Activated naive CD8-positive, alpha-beta T cell treated with anti-CD3 and anti-CD28 coated beads for 36 hours (primary cell): Measurements from ENCODE around the gene KRT78. TPM values are rescaled to one million over a fixed set of nuclear protein-coding genes. Genes with fewer than 3 reads are reported as not detected.

ENCODE experiments used
- DNase-seq: peaks from one replicate; pipeline ENCODE4 v3.0.0; 2021
- H3K27ac Mint-ChIP-seq: one replicate; pipeline ENCODE4 v1.8.0; 2022; ENCODE audit warnings: mild to moderate bottlenecking, moderate library complexity, mixed read lengths
- H3K27me3 Mint-ChIP-seq: one replicate; pipeline ENCODE4 v1.8.0; 2022; ENCODE audit warnings: mild to moderate bottlenecking, mixed read lengths
- H3K36me3 Mint-ChIP-seq: one replicate; pipeline ENCODE4 v1.8.0; 2021; ENCODE audit warnings: mild to moderate bottlenecking, mixed read lengths
- H3K4me1 Mint-ChIP-seq: one replicate; pipeline ENCODE4 v1.8.0; 2021; ENCODE audit warnings: mixed read lengths
- H3K4me3 Mint-ChIP-seq: one replicate; pipeline ENCODE4 v1.8.0; 2022; ENCODE audit warnings: mild to moderate bottlenecking, moderate library complexity, mixed read lengths
- H3K9me3 Mint-ChIP-seq: one replicate; pipeline ENCODE4 v1.8.0; 2022; ENCODE audit warnings: mixed read lengths
- total RNA-seq, 2 experiments: library from RNA; stranded (reverse); gene quantifications; one replicate each; pipeline ENCODE4 v1.2.3, GENCODE V29; 2021

Gene KRT78
- total RNA-seq, 2 experiments from 2014 or later, result not detected

- no peak for DNase-seq
- no peaks in the 10 kb centered on the region for H3K9me3 Mint-ChIP-seq
- H3K4me3 Mint-ChIP-seq, result no peak overlapping the region
- H3K27me3 Mint-ChIP-seq, result no peaks in the 10 kb centered on the region
- H3K27ac Mint-ChIP-seq, result no peak overlapping the region
- no peaks in the 10 kb centered on the region for H3K36me3 Mint-ChIP-seq
- peaks cover 11% of the 10 kb centered on the region for H3K4me1 Mint-ChIP-seq
These were observed 21.9 kb downstream of the KRT78 start for GRCh38 chr12:52826611-52827498.

GRCh38 chr12:52825961-52826360, 22.8 kb downstream of the KRT78 start:
- H3K27ac Mint-ChIP-seq, result no peak overlapping the region
- H3K4me1 Mint-ChIP-seq, result peaks cover 11% of the 10 kb centered on the region
- H3K9me3 Mint-ChIP-seq, result no peaks in the 10 kb centered on the region
- H3K27me3 Mint-ChIP-seq, result no peaks in the 10 kb centered on the region
- no peak for DNase-seq
- H3K4me3 Mint-ChIP-seq, result no peak overlapping the region
- H3K36me3 Mint-ChIP-seq, result no peaks in the 10 kb centered on the region

GRCh38 chr12:52824741-52825410, 23.9 kb downstream of the KRT78 start:
- DNase-seq, result no peak
- Mint-ChIP-seq H3K4me3 (no peak overlapping the region), H3K4me1 (peaks cover 9% of the 10 kb centered on the region), H3K27ac (no peak overlapping the region), H3K36me3 (no peaks in the 10 kb centered on the region), H3K9me3 (no peaks in the 10 kb centered on the region), H3K27me3 (no peaks in the 10 kb centered on the region)

GRCh38 chr12:52823761-52824450, 24.9 kb downstream of the KRT78 start:
- no peaks in the 10 kb centered on the region for H3K27me3 Mint-ChIP-seq
- no peak overlapping the region for H3K4me3 Mint-ChIP-seq
- no peak overlapping the region for H3K27ac Mint-ChIP-seq
- H3K9me3 Mint-ChIP-seq, result no peaks in the 10 kb centered on the region
- H3K36me3 Mint-ChIP-seq, result no peaks in the 10 kb centered on the region
- DNase-seq, result no peak
- peaks cover 6% of the 10 kb centered on the region for H3K4me1 Mint-ChIP-seq

GRCh38 chr12:52822771-52823510, 25.9 kb downstream of the KRT78 start:
- H3K4me1 Mint-ChIP-seq, result peaks cover 2% of the 10 kb centered on the region
- no peaks in the 10 kb centered on the region for H3K36me3 Mint-ChIP-seq
- H3K27ac Mint-ChIP-seq, result no peak overlapping the region
- H3K27me3 Mint-ChIP-seq, result no peaks in the 10 kb centered on the region
- no peaks in the 10 kb centered on the region for H3K9me3 Mint-ChIP-seq
- H3K4me3 Mint-ChIP-seq, result no peak overlapping the region
- no peak for DNase-seq

- no peaks in the 10 kb centered on the region for H3K36me3 Mint-ChIP-seq
These were observed 26.8 kb downstream of the KRT78 start for GRCh38 chr12:52821826-52822660.

GRCh38 chr12:52821071-52821730, 27.6 kb downstream of the KRT78 start:
- Mint-ChIP-seq H3K36me3 (no peaks in the 10 kb centered on the region), H3K27me3 (no peaks in the 10 kb centered on the region), H3K9me3 (no peaks in the 10 kb centered on the region), H3K4me3 (no peak overlapping the region), H3K27ac (no peak overlapping the region), H3K4me1 (peaks cover 8% of the 10 kb centered on the region)
- no peak for DNase-seq

More at GRCh38 chr12:52821826-52822660, 26.8 kb downstream of the KRT78 start:
- Mint-ChIP-seq H3K27me3 (no peaks in the 10 kb centered on the region), H3K27ac (no peak overlapping the region), H3K4me1 (peaks cover 8% of the 10 kb centered on the region), H3K4me3 (no peak overlapping the region), H3K9me3 (no peaks in the 10 kb centered on the region)
- no peak for DNase-seq

GRCh38 chr12:52820521-52820920, 28.3 kb downstream of the KRT78 start:
- peaks cover 8% of the 10 kb centered on the region for H3K4me1 Mint-ChIP-seq
- no peaks in the 10 kb centered on the region for H3K36me3 Mint-ChIP-seq

GRCh38 chr12:52819731-52820510, 28.9 kb downstream of the KRT78 start:
- Mint-ChIP-seq H3K27me3 (no peaks in the 10 kb centered on the region), H3K9me3 (no peaks in the 10 kb centered on the region), H3K27ac (no peak overlapping the region), H3K36me3 (no peaks in the 10 kb centered on the region), H3K4me3 (no peak overlapping the region), H3K4me1 (peaks cover 8% of the 10 kb centered on the region)
- DNase-seq, result no peak

More at GRCh38 chr12:52820521-52820920, 28.3 kb downstream of the KRT78 start:
- no peaks in the 10 kb centered on the region for H3K27me3 Mint-ChIP-seq
- H3K27ac Mint-ChIP-seq, result no peak overlapping the region
- H3K9me3 Mint-ChIP-seq, result no peaks in the 10 kb centered on the region
- no peak for DNase-seq
- H3K4me3 Mint-ChIP-seq, result no peak overlapping the region

GRCh38 chr12:52818887-52819420, 29.8 kb downstream of the KRT78 start:
- Mint-ChIP-seq H3K4me1 (peaks cover 8% of the 10 kb centered on the region), H3K36me3 (no peaks in the 10 kb centered on the region), H3K9me3 (no peaks in the 10 kb centered on the region), H3K27ac (no peak overlapping the region), H3K4me3 (no peak overlapping the region), H3K27me3 (no peaks in the 10 kb centered on the region)
- no peak for DNase-seq

- Mint-ChIP-seq H3K9me3 (no peaks in the 10 kb centered on the region), H3K4me3 (no peak overlapping the region), H3K27me3 (no peaks in the 10 kb centered on the region), H3K36me3 (no peaks in the 10 kb centered on the region), H3K4me1 (peaks cover 8% of the 10 kb centered on the region), H3K27ac (no peak overlapping the region)
- no peak for DNase-seq
These were observed 30.4 kb downstream of the KRT78 start for GRCh38 chr12:52818388-52818787.

- Mint-ChIP-seq H3K4me3 (no peak overlapping the region), H3K36me3 (no peaks in the 10 kb centered on the region), H3K27me3 (no peaks in the 10 kb centered on the region), H3K27ac (no peak overlapping the region), H3K4me1 (peaks cover 8% of the 10 kb centered on the region), H3K9me3 (no peaks in the 10 kb centered on the region)
- no peak for DNase-seq
These were observed 31.0 kb downstream of the KRT78 start for GRCh38 chr12:52817699-52818238.
